B cell (primary cell): ENCODE data around the gene TYRP1. TPM values are rescaled to one million over a fixed set of nuclear protein-coding genes. Genes with fewer than 3 reads are reported as not detected.

Source experiments
- ATAC-seq: fragments of 200-7000 bp; cut with Tn5 transposase; one replicate; pipeline ENCODE4 v1.10.0; 2021; ENCODE audit warnings: low read depth, mild to moderate bottlenecking, moderate number of reproducible peaks, moderate library complexity
- CTCF ChIA-PET: fragments of 350-600 bp; sonication (Branson Sonifier 250); formaldehyde crosslinking; loops from one replicate; lab custom pipeline; 2021; ENCODE audit warnings: antibody characterized with exemption, inconsistent platforms; lab: Charles Lee
- POLR2A ChIA-PET: fragments of 350-600 bp; sonication (Branson Sonifier 250); formaldehyde crosslinking; loops from one replicate; lab custom pipeline; 2021; ENCODE audit warnings: antibody characterized with exemption; lab: Charles Lee
- DNase-seq: peaks from one replicate; pipeline ENCODE4 v3.0.0; 2013
- H2AFZ ChIP-seq: 2 replicates; pipeline ENCODE4 v1.6.1; 2012; ENCODE audit warnings: mild to moderate bottlenecking, low read depth, low read length; ENCODE audit not compliant: insufficient read depth, poor library complexity, severe bottlenecking
- H3K27ac ChIP-seq, 2 donors: 1 replicate in 1 of 2; 2 replicates in 1 of 2; pipeline ENCODE4 v1.5.1; 2012 to 2013; ENCODE audit warnings: low read length in 2 of 2, mild to moderate bottlenecking in 2 of 2, moderate library complexity in 1 of 2
- H3K27me3 ChIP-seq, 4 experiments: fragments of 200-600 bp in 1 of 4; sonication (generic) in 1 of 4; replicated peaks in 1 of 4; 1 replicate in 2 of 4; 2 replicates in 2 of 4; pipeline versions ENCODE4 v1.6.1 to v1.7.0; 2013 to 2016; ENCODE audit warnings: low read length in 3 of 4, mild to moderate bottlenecking in 2 of 4, mixed read lengths in 1 of 4, moderate library complexity in 1 of 4; ENCODE audit not compliant: insufficient read depth in 4 of 4, control insufficient read depth in 3 of 4; ENCODE audit errors: control extremely low read depth in 1 of 4
- H3K36me3 ChIP-seq, 2 experiments: replicated peaks in 1 of 2; 1 replicate in 1 of 2; 2 replicates in 1 of 2; pipeline versions ENCODE4 v1.6.1 to v1.7.1; 2013; ENCODE audit warnings: low read length in 1 of 2; ENCODE audit not compliant: insufficient read depth in 2 of 2, control insufficient read depth in 1 of 2; ENCODE audit errors: control extremely low read depth in 1 of 2, extremely low read depth in 1 of 2
- H3K4me1 ChIP-seq, 2 donors: fragments of 200-600 bp in 1 of 2; sonication (generic) in 1 of 2; 1 replicate in 1 of 2; 2 replicates in 1 of 2; pipeline versions ENCODE4 v1.5.1 to v1.6.1; 2013 to 2017; ENCODE audit warnings: low read length in 2 of 2; ENCODE audit not compliant: control insufficient read depth in 2 of 2, insufficient read depth in 2 of 2
- H3K4me2 ChIP-seq: replicated peaks from 2 replicates; pipeline ENCODE3; 2012; ENCODE audit warnings: mild to moderate bottlenecking, low read depth, low read length; ENCODE audit not compliant: poor library complexity, severe bottlenecking
- H3K4me3 ChIP-seq, 5 experiments: fragments of 200-600 bp in 1 of 5; sonication (generic) in 1 of 5; 1 replicate in 3 of 5; 2 replicates in 2 of 5; pipeline versions ENCODE4 v1.5.1 to v1.7.0; 2011 to 2016; ENCODE audit warnings: low read length in 4 of 5, mild to moderate bottlenecking in 4 of 5, low read depth in 2 of 5, control low read depth in 1 of 5, moderate library complexity in 1 of 5; ENCODE audit not compliant: insufficient read depth in 1 of 5; ENCODE audit errors: control extremely low read depth in 1 of 5, extremely low read depth in 1 of 5
- H3K79me2 ChIP-seq: fragments of 200-600 bp; sonication (generic); one replicate; pipeline ENCODE4 v1.6.0; 2016; ENCODE audit warnings: low read length; ENCODE audit not compliant: control insufficient read depth, insufficient read depth
- H3K9ac ChIP-seq: fragments of 200-600 bp; sonication (generic); 2 replicates; pipeline ENCODE4 v1.6.1; 2017; ENCODE audit warnings: mild to moderate bottlenecking, low read length, moderate library complexity
- H3K9me3 ChIP-seq, 3 donors: one replicate each; pipeline versions ENCODE4 v1.6.1 to v1.7.1; 2013; ENCODE audit warnings: low read length in 2 of 3; ENCODE audit not compliant: control insufficient read depth in 2 of 3, insufficient read depth in 1 of 3; ENCODE audit errors: control extremely low read depth in 1 of 3
- H4K20me1 ChIP-seq: 2 replicates; pipeline ENCODE4 v1.6.0; 2012; ENCODE audit warnings: mild to moderate bottlenecking, low read length; ENCODE audit not compliant: insufficient read depth, control insufficient read depth, poor library complexity, severe bottlenecking
- H3K27ac Mint-ChIP-seq: one replicate; pipeline ENCODE4 v1.8.0; 2021; ENCODE audit warnings: mixed read lengths
- H3K27me3 Mint-ChIP-seq: one replicate; pipeline ENCODE4 v1.8.0; 2021; ENCODE audit warnings: mixed read lengths
- H3K4me1 Mint-ChIP-seq: one replicate; pipeline ENCODE4 v1.8.0; 2021; ENCODE audit warnings: mixed read lengths
- H3K4me3 Mint-ChIP-seq: one replicate; pipeline ENCODE4 v1.8.0; 2021; ENCODE audit warnings: mixed read lengths
- H3K9me3 Mint-ChIP-seq: one replicate; pipeline ENCODE4 v1.8.0; 2022; ENCODE audit warnings: mixed read lengths; ENCODE audit not compliant: insufficient read depth
- CTCF ChIP-seq: fragments of 200-600 bp; IDR thresholded peaks from one replicate; pipeline ENCODE4 v1.8.0; 2022; ENCODE audit warnings: antibody characterized with exemption, mild to moderate bottlenecking
- EZH2 ChIP-seq: IDR thresholded peaks from 2 replicates; pipeline ENCODE4 v1.6.1; 2012; ENCODE audit warnings: borderline replicate concordance, low read depth, mild to moderate bottlenecking, moderate library complexity, low read length; ENCODE audit not compliant: insufficient read depth, poor library complexity, severe bottlenecking
- WGBS: methylation state at CpG from one replicate; pipeline ENCODE4 v1.1.5; 2013; ENCODE audit warnings: missing lambda C conversion rate; ENCODE audit not compliant: insufficient coverage; 5-methylcytosine and 5-hydroxymethylcytosine counted together
- intact Hi-C: fragments of 100-400 bp; cut with micrococcal nuclease; formaldehyde crosslinking; loops from one replicate; pipeline ENCODE4 v1.10.0; 2022
- polyA plus RNA-seq: library from polyadenylated mRNA; depleted of rRNA; stranded (reverse); fragments of >200 nt; gene quantifications from 2 replicates; pipeline ENCODE4 v1.2.3, GENCODE V29; 2012
- total RNA-seq, 2 donors: library from RNA; stranded (reverse); fragments of 120-200 nt in 1 of 2; gene quantifications; 1 replicate in 1 of 2; 2 replicates in 1 of 2; pipeline versions ENCODE4 v1.2.3 to v1.2.4, GENCODE V29; 2013 to 2022

Gene TYRP1
- total and polyA plus RNA-seq, 2 donors (not counting 1 experiment from before 2014, with no cell fraction given): not detected

GRCh38 chr9:12703996-12704395 lies 10.8 kb downstream of the TYRP1 start:
- no peak overlapping the region for H3K4me3 ChIP-seq
- H3K79me2 ChIP-seq: no peaks in the 10 kb centered on the region
- no peak overlapping the region for H3K4me2 ChIP-seq
- no peaks in the 10 kb centered on the region for H3K27me3 Mint-ChIP-seq
- no peak overlapping the region for H3K9ac ChIP-seq
- intact Hi-C loops: loop anchor here (10.0 kb wide), 1 partner anchor 1359 kb away; no protein-coding TSS in a partner anchor
- H3K36me3 ChIP-seq: no peaks in the 10 kb centered on the region
- TF ChIP-seq EZH2 (no peak), CTCF (no peak)
- WGBS: no CpG with 5 or more reads among the region's 1 CpG
- ChIA-PET CTCF (no interaction called here), POLR2A (no interaction called here)
- H3K27me3 ChIP-seq: no peaks in the 10 kb centered on the region
- DNase-seq (no peak), ATAC-seq (no peak)
- H3K9me3 Mint-ChIP-seq: no peaks in the 10 kb centered on the region
- H4K20me1 ChIP-seq: no peaks in the 10 kb centered on the region
- H3K4me3 Mint-ChIP-seq: no peak overlapping the region
- no peaks in the 10 kb centered on the region for H3K9me3 ChIP-seq
- no peak overlapping the region for H2AFZ ChIP-seq
- H3K4me1 Mint-ChIP-seq: no peaks in the 10 kb centered on the region
- H3K27ac Mint-ChIP-seq: no peak overlapping the region
- no peaks in the 10 kb centered on the region for H3K4me1 ChIP-seq
- no peak overlapping the region for H3K27ac ChIP-seq

- Mint-ChIP-seq H3K27ac (no peak overlapping the region), H3K4me1 (no peaks in the 10 kb centered on the region), H3K27me3 (no peaks in the 10 kb centered on the region), H3K9me3 (no peaks in the 10 kb centered on the region), H3K4me3 (no peak overlapping the region)
- Histone ChIP-seq H4K20me1 (no peaks in the 10 kb centered on the region), H3K4me3 (no peak overlapping the region), H3K79me2 (no peaks in the 10 kb centered on the region), H3K27me3 (no peaks in the 10 kb centered on the region), H3K4me2 (no peak overlapping the region), H3K4me1 (no peaks in the 10 kb centered on the region), H2AFZ (no peak overlapping the region), H3K9me3 (no peaks in the 10 kb centered on the region), H3K9ac (no peak overlapping the region), H3K27ac (no peak overlapping the region), H3K36me3 (no peaks in the 10 kb centered on the region)
- ChIA-PET CTCF (no interaction called here), POLR2A (no interaction called here)
- intact Hi-C loops: loop anchor here (10.0 kb wide), 1 partner anchor 1361 kb away; no protein-coding TSS in a partner anchor
- no peak for DNase-seq
- no peak for ATAC-seq
- no CpG with 5 or more reads among the region's 1 CpG for WGBS
- no peak for TF ChIP-seq EZH2
- TF ChIP-seq CTCF: no peak
Measured at GRCh38 chr9:12705738-12706391, 12.7 kb downstream of the TYRP1 start.
